ENCODE data around the gene PLAAT1.

The PLAAT1 gene

GRCh38 chr3:193292386-193292785 is 51.4 kb downstream of the PLAAT1 start:
- Histone ChIP-seq H3K9ac (ENCODE audit: insufficient read length, low read depth) (no peak overlapping the region), H3K4me3 (ENCODE audit: insufficient read length, low read depth) (no peak overlapping the region), H3K4me1 (ENCODE audit: insufficient read depth, insufficient read length) (no peaks in the 10 kb centered on the region), H3K36me3 (ENCODE audit: insufficient read depth, insufficient read length, low read length) (no peaks in the 10 kb centered on the region), H3K27me3 (ENCODE audit: insufficient read depth, insufficient read length) (no peaks in the 10 kb centered on the region), H3K9me3 (ENCODE audit: insufficient read depth, low read length) (peaks cover 19% of the 10 kb centered on the region)
- DNase-seq (ENCODE audit: low read depth, low spot score), result no peak
- TF ChIP-seq SUZ12 (IDR thresholded peaks at IDR 0.05; ENCODE audit: extremely low read depth, insufficient read depth, insufficient read length) (no peak), ZNF274 (IDR thresholded peaks at IDR 0.05; ENCODE audit: low read depth, low read length) (no peak), YY1 (IDR thresholded peaks at IDR 0.05; ENCODE audit: insufficient read depth, insufficient read length) (no peak)

GRCh38 chr3:193295985-193296384 is 55.0 kb downstream of the PLAAT1 start:
- Histone ChIP-seq H3K9me3 (ENCODE audit: insufficient read depth, low read length) (peaks cover 16% of the 10 kb centered on the region), H3K36me3 (ENCODE audit: insufficient read depth, insufficient read length, low read length) (no peaks in the 10 kb centered on the region), H3K27me3 (ENCODE audit: insufficient read depth, insufficient read length) (no peaks in the 10 kb centered on the region), H3K4me1 (ENCODE audit: insufficient read depth, insufficient read length) (no peaks in the 10 kb centered on the region), H3K9ac (ENCODE audit: insufficient read length, low read depth) (no peak overlapping the region), H3K4me3 (ENCODE audit: insufficient read length, low read depth) (no peak overlapping the region)
- TF ChIP-seq ZNF274 (IDR thresholded peaks at IDR 0.05; ENCODE audit: low read depth, low read length) (no peak), YY1 (IDR thresholded peaks at IDR 0.05; ENCODE audit: insufficient read depth, insufficient read length) (no peak), SUZ12 (IDR thresholded peaks at IDR 0.05; ENCODE audit: extremely low read depth, insufficient read depth, insufficient read length) (no peak)
- DNase-seq (ENCODE audit: low read depth, low spot score), result no peak

- peaks cover 1% of the 10 kb centered on the region for H3K9me3 ChIP-seq (ENCODE audit: insufficient read depth, low read length)
- no peaks in the 10 kb centered on the region for H3K27me3 ChIP-seq (ENCODE audit: insufficient read depth, insufficient read length)
- no peak for DNase-seq (ENCODE audit: low read depth, low spot score)
- no peaks in the 10 kb centered on the region for H3K36me3 ChIP-seq (ENCODE audit: insufficient read depth, insufficient read length, low read length)
- H3K4me3 ChIP-seq (ENCODE audit: insufficient read length, low read depth), result no peak overlapping the region
- no peak for TF ChIP-seq SUZ12 (IDR thresholded peaks at IDR 0.05; ENCODE audit: extremely low read depth, insufficient read depth, insufficient read length)
- no peak for TF ChIP-seq YY1 (IDR thresholded peaks at IDR 0.05; ENCODE audit: insufficient read depth, insufficient read length)
- no peak for TF ChIP-seq ZNF274 (IDR thresholded peaks at IDR 0.05; ENCODE audit: low read depth, low read length)
- no peaks in the 10 kb centered on the region for H3K4me1 ChIP-seq (ENCODE audit: insufficient read depth, insufficient read length)
- H3K9ac ChIP-seq (ENCODE audit: insufficient read length, low read depth), result no peak overlapping the region
Measured at GRCh38 chr3:193297421-193297820, 56.4 kb downstream of the PLAAT1 start.

GRCh38 chr3:193301433-193301832 is 60.4 kb downstream of the PLAAT1 start:
- Histone ChIP-seq H3K27me3 (ENCODE audit: insufficient read depth, insufficient read length) (no peaks in the 10 kb centered on the region), H3K4me3 (ENCODE audit: insufficient read length, low read depth) (no peak overlapping the region), H3K4me1 (ENCODE audit: insufficient read depth, insufficient read length) (no peaks in the 10 kb centered on the region), H3K9ac (ENCODE audit: insufficient read length, low read depth) (no peak overlapping the region), H3K36me3 (ENCODE audit: insufficient read depth, insufficient read length, low read length) (no peaks in the 10 kb centered on the region), H3K9me3 (ENCODE audit: insufficient read depth, low read length) (no peaks in the 10 kb centered on the region)
- TF ChIP-seq ZNF274 (IDR thresholded peaks at IDR 0.05; ENCODE audit: low read depth, low read length), result no peak
- TF ChIP-seq YY1 (IDR thresholded peaks at IDR 0.05; ENCODE audit: insufficient read depth, insufficient read length), result no peak
- TF ChIP-seq SUZ12 (IDR thresholded peaks at IDR 0.05; ENCODE audit: extremely low read depth, insufficient read depth, insufficient read length), result no peak
- no peak for DNase-seq (ENCODE audit: low read depth, low spot score)

- H3K9ac ChIP-seq (ENCODE audit: insufficient read length, low read depth), result no peak overlapping the region
- H3K27me3 ChIP-seq (ENCODE audit: insufficient read depth, insufficient read length), result no peaks in the 10 kb centered on the region
- H3K4me1 ChIP-seq (ENCODE audit: insufficient read depth, insufficient read length), result no peaks in the 10 kb centered on the region
- TF ChIP-seq YY1 (IDR thresholded peaks at IDR 0.05; ENCODE audit: insufficient read depth, insufficient read length) (no peak), SUZ12 (IDR thresholded peaks at IDR 0.05; ENCODE audit: extremely low read depth, insufficient read depth, insufficient read length) (no peak), ZNF274 (IDR thresholded peaks at IDR 0.05; ENCODE audit: low read depth, low read length) (no peak)
- H3K9me3 ChIP-seq (ENCODE audit: insufficient read depth, low read length), result no peaks in the 10 kb centered on the region
- H3K36me3 ChIP-seq (ENCODE audit: insufficient read depth, insufficient read length, low read length), result no peaks in the 10 kb centered on the region
- no peak for DNase-seq (ENCODE audit: low read depth, low spot score)
- H3K4me3 ChIP-seq (ENCODE audit: insufficient read length, low read depth), result no peak overlapping the region
Measured at GRCh38 chr3:193305356-193305755, 64.3 kb downstream of the PLAAT1 start.

- DNase-seq (ENCODE audit: low read depth, low spot score), result no peak
- Histone ChIP-seq H3K4me3 (ENCODE audit: insufficient read length, low read depth) (no peak overlapping the region), H3K36me3 (ENCODE audit: insufficient read depth, insufficient read length, low read length) (no peaks in the 10 kb centered on the region), H3K9ac (ENCODE audit: insufficient read length, low read depth) (no peak overlapping the region), H3K27me3 (ENCODE audit: insufficient read depth, insufficient read length) (no peaks in the 10 kb centered on the region), H3K9me3 (ENCODE audit: insufficient read depth, low read length) (no peaks in the 10 kb centered on the region), H3K4me1 (ENCODE audit: insufficient read depth, insufficient read length) (no peaks in the 10 kb centered on the region)
- TF ChIP-seq SUZ12 (IDR thresholded peaks at IDR 0.05; ENCODE audit: extremely low read depth, insufficient read depth, insufficient read length) (no peak), ZNF274 (IDR thresholded peaks at IDR 0.05; ENCODE audit: low read depth, low read length) (no peak), YY1 (IDR thresholded peaks at IDR 0.05; ENCODE audit: insufficient read depth, insufficient read length) (no peak)
Measured at GRCh38 chr3:193310914-193311723, 70.1 kb downstream of the PLAAT1 start.

- H3K9ac ChIP-seq (ENCODE audit: insufficient read length, low read depth), result no peak overlapping the region
- no peaks in the 10 kb centered on the region for H3K36me3 ChIP-seq (ENCODE audit: insufficient read depth, insufficient read length, low read length)
- no peak overlapping the region for H3K4me3 ChIP-seq (ENCODE audit: insufficient read length, low read depth)
- DNase-seq (ENCODE audit: low read depth, low spot score), result no peak
- H3K27me3 ChIP-seq (ENCODE audit: insufficient read depth, insufficient read length), result no peaks in the 10 kb centered on the region
- TF ChIP-seq YY1 (IDR thresholded peaks at IDR 0.05; ENCODE audit: insufficient read depth, insufficient read length), result no peak
- TF ChIP-seq ZNF274 (IDR thresholded peaks at IDR 0.05; ENCODE audit: low read depth, low read length), result no peak
- TF ChIP-seq SUZ12 (IDR thresholded peaks at IDR 0.05; ENCODE audit: extremely low read depth, insufficient read depth, insufficient read length), result no peak
- H3K4me1 ChIP-seq (ENCODE audit: insufficient read depth, insufficient read length), result no peaks in the 10 kb centered on the region
- H3K9me3 ChIP-seq (ENCODE audit: insufficient read depth, low read length), result no peaks in the 10 kb centered on the region
Measured at GRCh38 chr3:193313061-193313958, 72.3 kb downstream of the PLAAT1 start.

All from NT2/D1 (cell line).